HG03108 (cell line): ENCODE measurements around the gene TLX2.

Experiments used
- ATAC-seq: cut with Tn5 transposase; IDR thresholded peaks from one replicate; pipeline ENCODE4 v1.9.1; 2021; ENCODE audit warnings: moderate library complexity; ENCODE audit not compliant: unreplicated experiment

The TLX2 gene

DNA sequence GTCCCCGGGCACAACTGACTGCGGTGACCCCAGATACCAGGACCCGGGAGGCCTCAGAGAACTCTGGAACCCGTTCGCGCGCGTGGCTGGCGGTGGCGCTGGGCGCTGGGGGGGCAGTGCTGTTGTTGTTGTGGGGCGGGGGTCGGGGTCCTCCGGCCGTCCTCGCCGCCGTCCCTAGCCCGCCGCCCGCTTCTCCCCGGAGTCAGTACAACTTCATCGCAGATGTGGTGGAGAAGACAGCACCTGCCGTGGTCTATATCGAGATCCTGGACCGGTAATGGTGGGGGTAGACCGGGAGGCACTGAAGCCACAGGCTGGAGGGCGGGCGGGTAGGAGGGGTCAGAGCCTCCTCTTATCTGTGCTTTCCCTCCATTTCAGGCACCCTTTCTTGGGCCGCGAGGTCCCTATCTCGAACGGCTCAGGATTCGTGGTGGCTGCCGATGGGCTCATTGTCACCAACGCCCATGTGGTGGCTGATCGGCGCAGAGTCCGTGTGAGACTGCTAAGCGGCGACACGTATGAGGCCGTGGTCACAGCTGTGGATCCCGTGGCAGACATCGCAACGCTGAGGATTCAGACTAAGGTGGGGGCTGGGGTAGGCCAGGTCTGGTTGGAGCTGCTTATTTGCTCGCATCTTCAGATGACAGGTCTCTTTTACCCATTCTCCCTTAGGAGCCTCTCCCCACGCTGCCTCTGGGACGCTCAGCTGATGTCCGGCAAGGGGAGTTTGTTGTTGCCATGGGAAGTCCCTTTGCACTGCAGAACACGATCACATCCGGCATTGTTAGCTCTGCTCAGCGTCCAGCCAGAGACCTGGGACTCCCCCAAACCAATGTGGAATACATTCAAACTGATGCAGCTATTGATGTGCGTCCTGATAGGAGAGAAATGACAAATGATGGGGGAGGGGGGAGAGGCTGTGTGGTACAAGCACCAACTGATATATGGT is 16.3 kb downstream of the TLX2 start:
- peak; percentile 34 for ATAC-seq

GRCh38 chr2:74531666-74532065 is 17.4 kb downstream of the TLX2 start:
- no peak for ATAC-seq

DNA sequence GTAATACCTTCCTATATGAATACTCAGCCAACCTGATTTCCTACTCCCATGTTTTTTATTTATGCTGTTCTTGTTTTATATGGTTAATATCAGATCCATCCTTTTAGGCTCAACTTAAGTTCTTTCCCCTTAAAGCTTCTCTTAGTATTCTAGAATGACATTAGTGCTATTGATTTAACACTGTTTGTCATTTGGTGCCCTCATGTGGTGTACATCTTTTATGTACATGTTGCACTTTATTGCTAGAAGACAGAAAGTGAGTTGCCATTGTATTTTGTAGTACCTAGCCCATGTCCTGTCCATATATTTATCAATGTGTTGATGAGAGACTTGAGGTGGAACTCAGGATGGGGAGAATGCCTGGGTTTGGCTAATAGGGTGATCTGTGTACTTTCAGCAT is 18.0 kb downstream of the TLX2 start:
- no peak for ATAC-seq

GRCh38 chr2:74533464-74533863 is 19.2 kb downstream of the TLX2 start:
- ATAC-seq: no peak

- no peak for ATAC-seq
Measured at GRCh38 chr2:74534411-74534810, 20.2 kb downstream of the TLX2 start.

DNA sequence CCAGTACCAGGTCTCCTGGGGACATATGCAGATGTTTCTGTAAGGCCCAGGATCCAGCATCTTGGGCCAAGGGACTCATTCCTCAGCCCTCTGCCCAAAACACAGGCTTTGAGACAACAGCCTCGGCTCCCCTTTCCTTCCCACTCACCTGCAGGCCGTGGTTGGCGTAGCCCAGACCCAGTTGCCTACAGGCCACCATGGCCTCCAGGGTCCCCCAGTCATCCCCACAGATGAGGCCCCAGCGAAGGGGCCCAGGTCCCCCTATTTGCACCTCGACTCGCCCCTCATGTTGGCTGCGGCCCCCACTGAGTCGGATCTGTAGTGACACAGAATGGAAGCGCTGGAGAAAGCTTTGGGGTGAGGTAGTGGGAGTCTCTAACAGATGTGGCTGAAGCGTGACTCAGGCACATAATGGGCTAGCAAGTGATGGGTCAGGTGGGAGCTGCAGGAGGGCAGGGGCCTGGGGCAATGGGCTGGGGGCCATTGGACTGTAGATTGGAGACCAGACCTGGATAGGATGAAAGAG is 21.3 kb downstream of the TLX2 start:
- no peak for ATAC-seq

DNA sequence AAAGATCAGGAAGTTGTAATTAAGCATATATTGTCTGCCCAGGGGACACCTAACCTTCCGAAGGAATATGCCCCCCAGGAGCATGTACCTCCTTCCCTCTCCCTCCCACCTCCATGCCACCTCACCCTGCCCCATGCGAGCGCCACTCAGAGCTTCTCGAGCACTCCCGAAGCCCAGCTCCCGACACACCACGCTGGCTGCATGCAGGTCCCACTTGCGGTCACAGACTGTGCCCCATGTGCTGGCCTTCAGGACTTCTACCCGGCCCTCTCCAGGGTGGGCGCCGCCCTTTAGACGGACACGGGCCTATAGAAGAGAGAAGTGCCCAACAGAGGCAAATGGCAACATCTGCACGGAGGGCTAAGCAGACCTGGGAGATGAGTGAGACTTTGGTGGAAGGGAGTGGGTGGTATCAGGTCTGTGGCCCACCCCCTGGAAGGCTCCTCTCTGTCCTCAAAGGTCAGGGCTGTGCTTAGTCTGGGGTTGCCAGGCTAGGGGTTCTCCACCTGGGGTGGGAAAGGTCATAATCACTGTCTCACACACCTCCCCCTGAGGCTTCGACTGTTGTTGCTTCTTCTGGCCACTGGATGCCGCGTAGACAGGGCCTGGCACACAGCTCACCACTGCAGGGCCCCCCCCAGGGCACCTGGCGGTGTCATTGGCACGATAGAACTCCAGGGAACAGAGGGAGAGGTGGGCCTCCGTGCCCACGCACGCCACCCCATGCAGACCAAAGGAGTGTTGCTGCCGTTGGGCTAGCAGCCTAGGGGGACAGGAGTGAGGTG is 22.1 kb downstream of the TLX2 start:
- ATAC-seq: no peak

- no peak for ATAC-seq
Measured at GRCh38 chr2:74537140-74537539, 22.9 kb downstream of the TLX2 start.

GRCh38 chr2:74538881-74539339 is 24.7 kb downstream of the TLX2 start:
- no peak for ATAC-seq

- no peak for ATAC-seq
Measured at GRCh38 chr2:74540291-74540690, 26.0 kb downstream of the TLX2 start.

DNA sequence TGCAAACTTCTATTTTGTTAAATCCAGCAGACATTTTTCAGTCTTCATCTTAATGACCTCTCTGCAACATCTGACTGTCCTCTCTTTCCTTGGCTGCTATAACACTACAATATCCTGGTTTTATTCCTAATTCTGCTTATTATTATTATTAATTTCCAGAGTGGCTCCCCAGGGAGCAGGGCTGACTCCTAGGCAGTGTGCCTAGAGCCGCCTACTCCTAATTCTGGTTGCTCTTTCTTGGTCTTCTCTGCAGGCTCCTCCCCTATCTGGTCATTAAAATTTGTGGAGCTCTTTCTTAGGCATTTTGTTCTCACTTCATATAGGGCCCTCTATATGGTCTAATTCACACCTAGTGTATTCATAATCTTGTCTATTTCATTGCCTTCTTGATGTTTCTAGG is 28.7 kb downstream of the TLX2 start:
- ATAC-seq: no peak

- no peak for ATAC-seq
Measured at GRCh38 chr2:74544634-74545033, 30.4 kb downstream of the TLX2 start.

DNA sequence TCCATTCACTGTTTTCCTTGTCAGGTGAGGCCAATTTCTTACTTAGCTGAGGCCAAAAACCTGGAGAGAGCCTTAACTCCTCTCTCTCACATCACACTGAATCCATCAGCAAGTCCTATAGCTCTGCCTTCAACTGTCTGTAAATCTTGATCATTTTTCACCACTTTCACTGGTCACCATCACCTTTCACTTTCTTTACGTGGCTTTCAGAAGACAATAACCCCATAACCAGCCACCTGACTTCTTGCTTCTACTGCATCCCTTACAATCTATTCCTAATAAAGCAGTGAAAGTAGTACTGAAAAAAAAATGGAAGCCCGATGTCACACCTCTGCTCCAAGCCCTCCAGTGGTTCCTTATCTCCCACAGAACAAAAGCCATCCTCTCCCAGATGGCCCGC is 31.8 kb downstream of the TLX2 start:
- no peak for ATAC-seq

GRCh38 chr2:74548285-74548899 is 34.1 kb downstream of the TLX2 start:
- ATAC-seq: no peak

DNA sequence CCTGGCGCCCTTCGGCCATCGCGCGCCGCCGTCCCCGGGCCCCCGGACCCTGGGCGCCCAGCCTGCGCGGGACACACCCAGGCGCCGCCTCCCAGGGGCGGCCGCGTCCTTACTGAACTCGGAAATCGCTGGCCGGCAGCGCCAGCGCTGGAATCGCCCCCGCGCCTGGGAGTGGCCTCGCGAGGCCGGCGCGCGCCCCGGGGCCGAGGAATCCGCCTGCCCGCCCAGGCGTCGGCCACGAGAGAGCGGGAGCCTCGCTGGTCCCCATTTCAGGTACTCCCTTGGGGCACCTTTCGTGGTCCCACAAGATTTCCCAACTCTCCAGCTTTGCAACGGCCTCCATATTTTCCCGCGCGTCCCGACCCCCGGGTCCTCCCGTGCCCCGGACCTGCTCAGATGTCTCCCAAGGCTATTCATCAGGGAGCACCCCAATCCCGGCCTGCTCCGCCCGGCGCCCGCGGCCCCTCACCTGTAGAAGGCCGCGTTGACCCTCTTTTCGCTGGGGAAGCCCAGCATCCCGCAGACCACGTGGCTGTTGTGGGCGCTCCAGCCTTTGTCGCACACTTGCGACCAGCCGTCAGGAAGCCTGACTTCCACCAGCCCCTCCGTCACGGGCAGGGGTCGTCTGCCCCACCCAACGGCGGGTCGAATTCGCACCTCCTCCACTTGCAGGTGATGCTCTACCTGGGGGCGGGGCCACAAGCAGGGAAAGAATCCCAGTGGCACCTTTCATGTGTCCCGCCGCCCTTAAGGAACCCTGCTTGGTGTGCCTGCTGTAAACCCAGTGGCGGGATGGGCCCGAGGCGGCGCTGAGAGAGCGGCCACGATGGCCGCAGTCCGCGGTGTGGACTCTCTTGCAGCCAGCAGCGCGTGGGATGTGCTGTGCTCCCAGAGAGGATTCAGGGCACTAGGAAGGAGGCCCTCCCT is 34.9 kb downstream of the TLX2 start:
- ATAC-seq: peak; percentile 38

- no peak for ATAC-seq
Measured at GRCh38 chr2:74550231-74550630, 36.0 kb downstream of the TLX2 start.

DNA sequence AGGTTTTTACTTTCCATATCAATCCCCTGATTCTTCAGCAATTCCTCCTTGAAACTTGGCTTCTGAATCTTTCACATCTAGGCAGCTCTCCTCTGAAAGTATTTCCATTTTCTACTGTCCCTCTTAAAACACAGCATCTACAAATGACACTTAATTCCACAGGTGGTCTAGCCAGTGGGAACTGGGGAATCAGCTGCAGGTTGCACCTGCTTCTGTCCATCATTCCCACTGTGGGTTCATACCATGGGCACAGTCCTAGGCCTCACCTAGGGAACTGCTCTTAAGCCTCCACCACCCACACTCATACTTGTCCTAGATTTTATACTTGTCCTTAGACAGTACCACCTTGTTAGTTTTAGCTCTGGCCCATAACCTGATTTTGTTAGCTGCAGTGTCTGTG is 37.3 kb downstream of the TLX2 start:
- no peak for ATAC-seq

DNA sequence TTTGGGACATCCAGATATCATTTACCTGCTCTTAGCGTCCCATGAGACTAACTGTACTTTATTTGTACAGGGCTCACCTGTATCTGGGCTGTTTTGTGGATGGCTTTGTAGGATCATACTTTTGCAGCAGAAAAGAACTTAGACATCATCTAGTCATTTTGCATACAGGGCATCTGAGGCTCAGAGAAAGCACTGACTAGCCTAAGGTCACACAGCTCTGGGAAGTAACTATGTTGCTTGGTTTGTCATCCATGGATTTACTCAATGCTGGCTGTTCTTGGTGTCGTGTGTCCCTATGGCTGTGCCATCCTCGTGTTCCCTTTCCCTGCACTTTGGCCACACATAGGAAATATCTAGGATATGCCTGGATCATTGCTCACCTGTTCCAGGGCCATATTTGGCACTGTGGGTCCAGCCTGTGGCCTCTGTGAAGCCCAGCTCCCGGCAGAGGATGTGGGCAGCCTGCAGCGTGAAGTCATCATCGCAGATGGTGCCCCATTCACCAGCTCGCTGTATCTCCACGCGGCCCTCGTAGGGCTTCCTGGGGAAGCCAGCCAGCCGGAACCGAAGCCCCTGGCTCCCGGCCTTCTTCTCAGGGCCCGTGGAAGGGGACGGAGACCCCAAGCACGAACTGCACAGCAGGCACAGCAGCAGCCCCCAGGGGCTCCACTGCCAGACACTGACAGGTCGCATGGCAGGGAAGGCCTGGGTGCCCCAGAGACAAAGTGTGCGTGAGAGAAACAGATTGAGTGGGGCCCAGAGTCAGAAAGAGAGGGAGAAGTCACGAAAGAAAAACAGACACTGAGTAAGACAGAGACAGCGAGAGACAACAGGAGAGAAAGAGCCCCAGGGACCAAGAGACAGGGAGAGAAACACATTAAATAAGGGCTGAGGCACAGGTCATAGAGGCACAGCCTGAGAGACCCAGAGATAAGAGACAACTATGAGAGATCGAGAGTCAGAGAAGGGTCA is 38.0 kb downstream of the TLX2 start:
- ATAC-seq: no peak
